HG02981 (cell line): ENCODE results near the gene TFB2M.

Experiments used
- ATAC-seq: cut with Tn5 transposase; IDR thresholded peaks from one replicate; pipeline ENCODE4 v1.9.1; 2021; ENCODE audit warnings: mild to moderate bottlenecking, moderate library complexity; ENCODE audit not compliant: unreplicated experiment

The TFB2M gene

GRCh38 chr1:246516126-246516525 lies 49.9 kb downstream of the TFB2M start:
- no peak for ATAC-seq

- ATAC-seq: no peak
Observed at GRCh38 chr1:246515390-246516005, 50.6 kb downstream of the TFB2M start.

GRCh38 chr1:246513619-246514343 lies 52.3 kb downstream of the TFB2M start:
- ATAC-seq: no peak

- no peak for ATAC-seq
Observed at GRCh38 chr1:246513041-246513440, 53.0 kb downstream of the TFB2M start.

- ATAC-seq: no peak
Observed at GRCh38 chr1:246512635-246513034, 53.4 kb downstream of the TFB2M start.

GRCh38 chr1:246512230-246512629 lies 53.8 kb downstream of the TFB2M start:
- ATAC-seq: no peak

- ATAC-seq: no peak
Observed at GRCh38 chr1:246511203-246511602, 54.9 kb downstream of the TFB2M start.

GRCh38 chr1:246510147-246511030 lies 55.7 kb downstream of the TFB2M start:
- no peak for ATAC-seq

GRCh38 chr1:246508897-246509688 lies 57.0 kb downstream of the TFB2M start:
- no peak for ATAC-seq

- peak; percentile 90 for ATAC-seq
Observed at GRCh38 chr1:246506674-246507481, 59.2 kb downstream of the TFB2M start, which contains the start of gene SMYD3. TSS of gene SMYD3 (minus strand) at chr1:246507279.

GRCh38 chr1:246506367-246506673 lies 59.7 kb downstream of the TFB2M start:
- ATAC-seq: no peak

GRCh38 chr1:246503341-246503740 lies 62.7 kb downstream of the TFB2M start:
- ATAC-seq: no peak

GRCh38 chr1:246497331-246497915 lies 68.6 kb downstream of the TFB2M start:
- ATAC-seq: peak; percentile 61

GRCh38 chr1:246492611-246493245 lies 73.3 kb downstream of the TFB2M start:
- ATAC-seq: peak; percentile 62

GRCh38 chr1:246491551-246492053 lies 74.5 kb downstream of the TFB2M start:
- no peak for ATAC-seq
